Measurements from ENCODE around the gene RASSF1.

DNA sequence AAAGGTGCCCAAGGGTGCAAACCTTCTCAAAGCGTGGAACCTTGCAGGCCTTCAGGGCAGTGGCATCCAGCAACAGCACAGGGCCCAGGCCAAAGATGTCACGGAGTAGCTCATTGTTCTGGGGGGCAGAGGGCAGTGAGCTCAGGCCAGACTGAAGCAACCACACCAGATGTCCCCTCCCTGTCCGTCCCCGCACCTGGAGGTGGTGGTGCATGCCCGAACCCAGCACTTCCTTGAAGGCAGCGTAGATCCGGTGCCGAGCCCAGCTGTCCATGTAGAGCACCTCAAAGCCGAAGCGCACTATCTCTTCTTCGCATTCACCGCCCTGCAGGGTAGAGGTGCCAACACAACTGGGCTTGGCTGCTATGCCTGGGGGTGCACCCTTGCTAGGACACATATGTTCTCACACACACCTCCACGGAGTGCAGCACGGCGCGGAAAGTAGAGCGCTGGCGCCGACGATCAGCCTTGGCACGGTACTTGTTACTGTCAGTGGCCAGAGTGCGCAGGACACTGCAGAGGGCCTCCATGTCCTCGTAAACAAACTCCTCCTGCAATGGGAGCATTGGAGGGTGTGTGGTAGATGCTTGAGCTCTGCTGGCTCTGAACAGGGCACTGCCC, 52.1 kb downstream of the RASSF1 start:
- TF ChIP-seq, protein P1, sequence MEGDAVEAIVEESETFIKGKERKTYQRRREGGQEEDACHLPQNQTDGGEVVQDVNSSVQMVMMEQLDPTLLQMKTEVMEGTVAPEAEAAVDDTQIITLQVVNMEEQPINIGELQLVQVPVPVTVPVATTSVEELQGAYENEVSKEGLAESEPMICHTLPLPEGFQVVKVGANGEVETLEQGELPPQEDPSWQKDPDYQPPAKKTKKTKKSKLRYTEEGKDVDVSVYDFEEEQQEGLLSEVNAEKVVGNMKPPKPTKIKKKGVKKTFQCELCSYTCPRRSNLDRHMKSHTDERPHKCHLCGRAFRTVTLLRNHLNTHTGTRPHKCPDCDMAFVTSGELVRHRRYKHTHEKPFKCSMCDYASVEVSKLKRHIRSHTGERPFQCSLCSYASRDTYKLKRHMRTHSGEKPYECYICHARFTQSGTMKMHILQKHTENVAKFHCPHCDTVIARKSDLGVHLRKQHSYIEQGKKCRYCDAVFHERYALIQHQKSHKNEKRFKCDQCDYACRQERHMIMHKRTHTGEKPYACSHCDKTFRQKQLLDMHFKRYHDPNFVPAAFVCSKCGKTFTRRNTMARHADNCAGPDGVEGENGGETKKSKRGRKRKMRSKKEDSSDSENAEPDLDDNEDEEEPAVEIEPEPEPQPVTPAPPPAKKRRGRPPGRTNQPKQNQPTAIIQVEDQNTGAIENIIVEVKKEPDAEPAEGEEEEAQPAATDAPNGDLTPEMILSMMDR (IDR thresholded peaks at IDR 0.05), result no peak
- TF ChIP-seq, protein P2, sequence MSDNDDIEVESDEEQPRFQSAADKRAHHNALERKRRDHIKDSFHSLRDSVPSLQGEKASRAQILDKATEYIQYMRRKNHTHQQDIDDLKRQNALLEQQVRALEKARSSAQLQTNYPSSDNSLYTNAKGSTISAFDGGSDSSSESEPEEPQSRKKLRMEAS (IDR thresholded peaks at IDR 0.05), result no peak
- TF ChIP-seq CEBPB (IDR thresholded peaks at IDR 0.05), result no peak
- TF ChIP-seq SREBF2 (IDR thresholded peaks at IDR 0.05), result no peak
